Smooth muscle cell of the pulmonary artery (primary cell): Measurements from ENCODE around the gene PRIMPOL. TPM values are rescaled to one million over a fixed set of nuclear protein-coding genes. Genes with fewer than 3 reads are reported as not detected.

Source experiments
- total RNA-seq: library from RNA; depleted of rRNA; stranded (reverse); fragments of >200 nt; gene quantifications from 2 replicates; pipeline ENCODE4 v1.2.3, GENCODE V29; 2014

Gene PRIMPOL
- 9.7 and 14.0 TPM in 2 replicates for total RNA-seq

GRCh38 chr4:184649026-184649970 is at the start of gene PRIMPOL, which contains the start of gene CASP3:
PRIMPOL (plus strand) TSS chr4:184649738; CDS start chr4:184657141, 7,403 bp downstream.
CASP3 (minus strand) TSS chr4:184649447; CDS start chr4:184638453, 10,994 bp downstream.

GRCh38 chr4:184733654-184734524 is 84.4 kb downstream of the PRIMPOL start, which contains the start of gene CENPU:
CENPU (minus strand) TSS chr4:184734096; CDS start chr4:184734062, 34 bp downstream.

Other genes starting within 250 kb of the PRIMPOL start
- 27.1 and 33.9 TPM in 2 replicates for gene IRF2, start 175.2 kb upstream of the PRIMPOL start, total RNA-seq
- 22.7 and 27.8 TPM in 2 replicates for gene CASP3, start 291 bp upstream of the PRIMPOL start, total RNA-seq
- 3.4 and 5.2 TPM in 2 replicates for gene CENPU, start 84.4 kb downstream of the PRIMPOL start, total RNA-seq
- gene ACSL1, start 176.2 kb downstream of the PRIMPOL start, total RNA-seq, result 37.0 and 38.6 TPM in 2 replicates